A673 (cell line): ENCODE measurements around the gene FKBP3.

Source experiments
- CTCF ChIP-seq: fragments of 300-800, 200-600 bp; sonication (generic); conservative IDR thresholded peaks from 2 replicates; pipeline ENCODE4 v1.5.1; 2017; ENCODE audit warnings: low read depth, mild to moderate bottlenecking, antibody characterized with exemption, low read length, moderate library complexity, mixed read lengths
- EZH2 ChIP-seq: fragments of 200-600 bp; sonication (generic); IDR thresholded peaks from 2 replicates; pipeline ENCODE4 v1.6.1; 2017; ENCODE audit warnings: borderline replicate concordance, low read depth, mild to moderate bottlenecking, mixed read lengths, antibody characterized with exemption, low read length; ENCODE audit not compliant: poor library complexity, severe bottlenecking

GRCh38 chr14:45114327-45114726 lies 20.0 kb downstream of the FKBP3 start:
- no peak for TF ChIP-seq CTCF
- TF ChIP-seq EZH2 = no peak
